Activated CD4-positive, CD25-positive, alpha-beta regulatory T cell (primary cell): ENCODE results near the gene CDC42BPB.

ENCODE experiments used
- DNase-seq, 4 experiments: peaks; one replicate each; lab custom pipeline; 2025; lab: John Stamatoyannopoulos, UW

Gene CDC42BPB

GRCh38 chr14:102996941-102997340, 60.4 kb downstream of the CDC42BPB start:
- no peak for DNase-seq

GRCh38 chr14:102994689-102995088, 62.7 kb downstream of the CDC42BPB start:
- DNase-seq: no peak

- DNase-seq: no peak
These were observed 63.8 kb downstream of the CDC42BPB start for GRCh38 chr14:102993523-102993922.

- DNase-seq: no peak
These were observed 66.0 kb downstream of the CDC42BPB start for GRCh38 chr14:102991376-102991775.

- DNase-seq: no peak
These were observed 69.3 kb downstream of the CDC42BPB start for GRCh38 chr14:102988054-102988453.

DNA sequence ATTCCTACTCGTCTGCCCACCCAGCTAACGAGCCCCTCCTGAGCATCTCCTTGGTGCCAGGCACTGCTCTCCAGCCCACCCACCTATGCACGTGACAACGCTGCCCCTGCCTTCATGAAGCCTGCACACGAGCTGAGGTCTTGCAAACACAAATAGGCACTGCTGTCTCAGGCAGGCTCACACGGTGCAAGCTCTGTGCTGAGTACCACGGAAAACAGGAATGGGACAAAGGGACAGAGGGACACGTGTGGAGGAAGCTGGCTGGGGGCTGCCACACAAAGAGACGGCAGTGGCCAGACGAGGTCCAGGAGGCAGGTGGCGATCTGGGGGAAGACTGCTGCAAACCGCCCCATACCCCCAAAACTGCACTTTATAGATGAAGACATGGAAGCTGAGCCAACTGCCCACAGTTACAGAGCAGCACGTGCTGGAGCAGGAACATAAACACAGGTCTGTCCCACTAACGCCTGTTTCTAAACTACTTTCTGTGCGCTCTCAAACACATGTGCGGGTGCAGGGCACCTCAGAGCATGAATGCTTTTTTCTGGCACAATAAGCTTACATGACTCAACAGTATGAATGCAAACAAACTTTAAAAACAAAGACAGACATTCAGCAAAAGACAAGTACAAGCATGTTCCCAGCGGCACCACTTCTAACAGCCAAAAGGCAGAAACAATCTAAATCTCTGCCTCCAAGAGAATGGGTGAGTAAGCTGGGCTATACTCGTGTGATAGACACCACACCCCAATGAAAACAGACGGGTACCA, 70.4 kb downstream of the CDC42BPB start:
- no peak for DNase-seq

GRCh38 chr14:102985665-102986064, 71.7 kb downstream of the CDC42BPB start:
- no peak for DNase-seq

DNA sequence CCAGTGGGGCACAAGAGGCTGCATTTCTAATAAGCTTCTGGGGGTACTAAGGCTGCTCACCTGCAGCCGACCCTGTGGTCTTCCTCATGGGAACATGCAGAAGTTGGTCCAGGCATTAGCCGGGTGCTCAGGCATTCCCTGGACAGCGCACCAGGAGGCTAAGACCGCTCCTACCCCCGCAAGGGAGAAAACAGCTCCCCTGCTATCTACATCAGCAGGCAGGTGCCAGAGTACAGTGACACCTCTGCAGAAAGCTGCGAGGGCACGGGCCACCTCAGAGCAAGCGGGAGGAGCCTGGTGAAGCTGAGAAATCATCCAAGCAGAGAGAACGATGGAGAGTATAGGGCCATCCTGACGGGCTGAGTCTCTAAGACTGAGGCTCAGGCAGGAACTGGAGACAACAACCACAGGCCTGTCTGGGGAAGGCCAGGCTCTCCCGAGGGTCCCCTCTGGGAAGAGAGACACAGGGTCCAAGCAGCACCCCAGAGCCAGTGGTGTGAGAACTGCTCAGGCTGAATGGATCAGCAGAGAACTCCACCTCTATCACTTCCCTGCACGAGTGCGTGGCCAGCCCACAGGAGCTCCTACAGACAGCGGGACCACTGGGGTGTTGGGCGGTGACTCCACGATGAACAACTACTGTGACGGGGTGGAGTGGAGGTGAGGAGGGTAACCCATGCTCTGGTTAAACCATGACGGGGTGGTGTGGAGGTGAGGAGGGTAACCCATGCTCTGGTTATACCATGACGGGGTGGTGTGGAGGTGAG, 72.8 kb downstream of the CDC42BPB start:
- DNase-seq: no peak

GRCh38 chr14:102983496-102983895, 73.9 kb downstream of the CDC42BPB start:
- DNase-seq: no peak

DNA sequence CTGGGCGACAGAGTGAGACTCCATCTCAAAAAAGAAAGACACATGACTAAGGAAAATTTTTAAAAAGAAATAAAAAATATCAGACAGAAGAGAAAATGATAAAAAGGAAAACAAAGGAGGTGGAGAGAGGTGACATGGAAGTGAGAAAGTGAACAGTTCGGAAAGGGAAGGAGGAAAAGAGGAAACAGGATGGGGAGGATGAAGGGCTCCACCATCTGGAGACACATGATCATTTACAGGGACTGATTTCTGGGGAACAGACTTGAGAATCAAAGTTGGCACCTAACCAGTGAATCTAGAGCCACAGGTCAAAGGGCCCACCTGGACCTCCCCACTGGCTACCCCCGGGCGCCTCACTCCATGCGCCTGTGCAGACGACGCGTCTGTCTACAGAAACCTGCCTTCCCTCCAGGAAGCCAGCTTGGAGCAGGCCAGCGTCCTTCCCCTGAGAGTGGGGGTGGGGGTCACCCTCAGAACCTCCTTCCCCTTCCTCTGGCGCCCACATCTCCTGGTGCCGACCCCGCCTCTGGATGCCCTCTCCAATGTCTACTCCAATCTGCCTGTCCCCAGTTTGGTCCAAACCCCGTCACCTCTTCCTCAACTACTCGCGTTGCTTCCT, 74.4 kb downstream of the CDC42BPB start:
- DNase-seq: no peak

DNA sequence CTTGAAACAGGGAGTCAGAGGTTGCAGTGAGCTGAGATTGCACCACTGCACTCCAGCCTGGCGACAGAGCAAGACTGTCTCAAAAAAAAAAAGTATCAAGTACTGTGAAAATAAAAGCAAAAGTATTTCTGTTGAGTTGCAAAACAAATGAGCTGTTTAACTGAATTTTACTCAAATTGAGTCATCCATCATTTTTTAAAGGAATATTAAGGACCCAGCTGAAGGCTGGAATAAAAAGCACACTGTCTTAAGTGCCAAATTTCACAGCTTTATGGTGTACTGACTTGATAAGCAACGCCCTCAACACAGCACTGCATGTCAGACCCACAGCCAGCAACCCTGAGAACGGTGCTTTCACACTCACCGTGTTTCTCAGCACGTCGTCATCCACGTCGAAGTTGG, 76.9 kb downstream of the CDC42BPB start:
- DNase-seq: no peak

- no peak for DNase-seq
These were observed 77.9 kb downstream of the CDC42BPB start for GRCh38 chr14:102979406-102979805.

GRCh38 chr14:102977475-102977874, 79.9 kb downstream of the CDC42BPB start:
- DNase-seq: no peak

- DNase-seq: no peak
These were observed 81.7 kb downstream of the CDC42BPB start for GRCh38 chr14:102975662-102976061.

DNA sequence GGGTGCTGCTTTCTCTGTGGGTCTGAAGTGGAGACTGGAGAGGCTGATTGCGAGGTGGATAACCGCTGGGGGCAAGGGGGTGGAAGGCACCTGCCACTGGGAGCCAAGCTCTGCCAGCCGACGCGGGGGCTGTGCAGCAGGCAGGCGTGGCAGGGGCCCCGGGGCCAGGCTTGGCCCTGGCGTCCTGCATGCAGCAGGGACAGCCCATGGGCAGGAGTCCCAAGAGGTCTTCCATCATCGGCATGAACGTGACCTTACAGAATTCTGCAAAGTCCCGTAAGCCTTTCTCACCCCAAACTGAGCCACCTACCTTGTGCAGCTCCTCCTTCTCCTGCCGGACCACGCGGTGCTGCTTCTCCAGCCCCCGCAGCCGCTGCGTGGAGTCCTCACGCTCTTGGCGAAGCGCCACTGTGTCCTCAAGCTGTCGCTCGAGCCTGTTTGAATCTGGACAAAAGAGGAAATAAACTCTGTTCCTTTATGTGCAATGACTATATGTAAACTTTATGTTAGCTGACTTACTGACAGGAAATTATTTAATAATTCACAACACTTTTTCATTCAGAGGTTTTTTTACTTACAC, 83.6 kb downstream of the CDC42BPB start:
- DNase-seq: no peak

GRCh38 chr14:102971836-102972606, 85.3 kb downstream of the CDC42BPB start:
- DNase-seq: no peak

GRCh38 chr14:102971314-102971713, 86.0 kb downstream of the CDC42BPB start:
- no peak for DNase-seq

GRCh38 chr14:102970496-102970895, 86.9 kb downstream of the CDC42BPB start:
- DNase-seq: no peak

DNA sequence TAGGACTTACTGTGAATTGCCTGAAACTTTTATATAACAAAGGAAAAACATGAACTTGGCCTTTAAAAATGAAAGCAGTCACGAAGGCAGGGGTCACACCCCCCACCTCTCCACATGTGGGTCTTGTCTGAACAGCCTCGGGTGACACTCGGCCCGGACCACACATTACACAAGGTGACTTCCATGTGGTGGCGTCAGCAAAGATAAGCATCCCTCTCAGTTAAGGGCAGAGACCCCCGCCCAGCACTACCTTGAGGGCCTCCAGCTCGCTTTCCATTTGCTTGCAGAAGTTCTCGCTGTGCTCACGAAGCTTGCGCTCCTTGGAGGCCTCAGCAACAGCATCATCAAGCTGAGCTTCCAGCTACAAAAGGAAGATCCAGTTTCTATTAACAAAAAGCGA, 87.4 kb downstream of the CDC42BPB start:
- DNase-seq: no peak

- no peak for DNase-seq
These were observed 88.1 kb downstream of the CDC42BPB start for GRCh38 chr14:102969060-102969791.

GRCh38 chr14:102968306-102968705, 89.0 kb downstream of the CDC42BPB start:
- no peak for DNase-seq
